ENCODE data around the gene RPS18.
"Not testable (repeated sequence)": the region's sequence is repeated elsewhere in the genome, so short reads cannot be mapped to it uniquely, and the experiment has no call there.

DNA sequence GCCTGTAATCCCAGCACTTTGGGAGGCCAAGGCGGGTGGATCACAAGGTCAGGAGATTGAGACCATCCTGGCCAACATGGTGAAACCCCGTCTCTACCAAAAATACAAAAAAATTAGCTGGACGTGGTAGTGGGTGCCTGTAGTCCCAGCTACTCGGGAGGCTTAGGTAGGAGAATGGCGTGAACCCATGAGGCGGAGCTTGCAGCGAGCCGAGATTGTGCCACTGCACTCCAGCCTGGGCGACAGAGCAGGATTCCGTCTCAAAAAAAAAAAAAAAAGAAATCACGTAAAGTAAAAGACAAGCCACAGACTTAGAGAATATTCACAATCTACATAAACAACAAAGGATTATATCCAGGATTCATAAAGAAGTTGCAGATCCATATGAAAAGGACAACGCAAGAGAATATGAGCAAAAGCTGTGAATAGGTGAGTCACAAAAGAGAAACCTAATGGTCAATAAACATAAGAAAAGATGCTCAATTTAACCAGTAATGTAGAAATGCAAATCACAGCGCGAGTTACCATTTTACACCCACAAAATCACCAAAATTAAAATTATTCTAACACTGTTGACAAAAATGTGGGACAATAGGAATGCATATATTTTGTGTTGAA, 45.3 kb upstream of the RPS18 start:
- TF ChIP-seq, protein P1, sequence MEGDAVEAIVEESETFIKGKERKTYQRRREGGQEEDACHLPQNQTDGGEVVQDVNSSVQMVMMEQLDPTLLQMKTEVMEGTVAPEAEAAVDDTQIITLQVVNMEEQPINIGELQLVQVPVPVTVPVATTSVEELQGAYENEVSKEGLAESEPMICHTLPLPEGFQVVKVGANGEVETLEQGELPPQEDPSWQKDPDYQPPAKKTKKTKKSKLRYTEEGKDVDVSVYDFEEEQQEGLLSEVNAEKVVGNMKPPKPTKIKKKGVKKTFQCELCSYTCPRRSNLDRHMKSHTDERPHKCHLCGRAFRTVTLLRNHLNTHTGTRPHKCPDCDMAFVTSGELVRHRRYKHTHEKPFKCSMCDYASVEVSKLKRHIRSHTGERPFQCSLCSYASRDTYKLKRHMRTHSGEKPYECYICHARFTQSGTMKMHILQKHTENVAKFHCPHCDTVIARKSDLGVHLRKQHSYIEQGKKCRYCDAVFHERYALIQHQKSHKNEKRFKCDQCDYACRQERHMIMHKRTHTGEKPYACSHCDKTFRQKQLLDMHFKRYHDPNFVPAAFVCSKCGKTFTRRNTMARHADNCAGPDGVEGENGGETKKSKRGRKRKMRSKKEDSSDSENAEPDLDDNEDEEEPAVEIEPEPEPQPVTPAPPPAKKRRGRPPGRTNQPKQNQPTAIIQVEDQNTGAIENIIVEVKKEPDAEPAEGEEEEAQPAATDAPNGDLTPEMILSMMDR (IDR thresholded peaks at IDR 0.05) = not testable (repeated sequence)
- not testable (repeated sequence) for TF ChIP-seq POLR2A (IDR thresholded peaks at IDR 0.05)
